H1 (cell line): ENCODE data around the gene PLA2G4E. TPM values are rescaled to one million over a fixed set of nuclear protein-coding genes. Genes with fewer than 3 reads are reported as not detected.

ENCODE experiments used
- CTCF ChIA-PET: fragments of 300-600 bp; sonication (Branson Sonifier 250); formaldehyde crosslinking; loops from one replicate; lab custom pipeline; 2021; ENCODE audit not compliant: partially characterized antibody; lab: Charles Lee
- POLR2A ChIA-PET: fragments of 300-600 bp; sonication (Branson Sonifier 250); formaldehyde crosslinking; loops from one replicate; lab custom pipeline; 2021; ENCODE audit warnings: inconsistent platforms; ENCODE audit not compliant: partially characterized antibody; lab: Charles Lee
- DNase-seq, 2 experiments: peaks; one replicate each; pipeline versions ENCODE4 v3.0.0 to v3.0.0-alpha.2; 2010 to 2022; ENCODE audit warnings: low spot score in 2 of 2, low read depth in 1 of 2, mixed read lengths in 1 of 2
- FAIRE-seq: peaks from 2 replicates; lab custom pipeline; 2011; peaks lifted over from hg19 to GRCh38; lab: Jason Lieb, UNC
- H2AFZ ChIP-seq: 2 replicates; pipeline ENCODE4 v1.8.1; 2012; ENCODE audit warnings: low read length, inconsistent platforms
- H2AK5ac ChIP-seq: 2 replicates; pipeline ENCODE4 v1.6.1; 2013; ENCODE audit warnings: low read depth, low read length
- H2BK120ac ChIP-seq: replicated peaks from 2 replicates; pipeline ENCODE3; 2013; ENCODE audit warnings: low read depth, low read length, inconsistent platforms
- H2BK12ac ChIP-seq: 2 replicates; pipeline ENCODE4 v1.6.1; 2013; ENCODE audit warnings: low read depth, low read length
- H2BK15ac ChIP-seq: 2 replicates; pipeline ENCODE4 v1.6.1; 2013; ENCODE audit warnings: low read length
- H2BK20ac ChIP-seq: 2 replicates; pipeline ENCODE4 v1.6.1; 2013; ENCODE audit warnings: low read length
- H2BK5ac ChIP-seq: 2 replicates; pipeline ENCODE4 v1.6.1; 2013; ENCODE audit warnings: low read depth, low read length
- H3K14ac ChIP-seq: 2 replicates; pipeline ENCODE4 v1.6.1; 2013; ENCODE audit warnings: inconsistent platforms; ENCODE audit not compliant: insufficient read length
- H3K18ac ChIP-seq: 2 replicates; pipeline ENCODE4 v1.6.1; 2013; ENCODE audit warnings: low read length; ENCODE audit errors: extremely low read depth
- H3K23ac ChIP-seq: 2 replicates; pipeline ENCODE4 v1.6.1; 2013; ENCODE audit warnings: inconsistent platforms; ENCODE audit not compliant: insufficient read length
- H3K23me2 ChIP-seq: 2 replicates; pipeline ENCODE4 v1.6.1; 2013; ENCODE audit warnings: low read depth, low read length
- H3K27ac ChIP-seq: 2 replicates; pipeline ENCODE4 v1.6.1; 2011; ENCODE audit warnings: low read depth, low read length, inconsistent platforms
- H3K27me3 ChIP-seq, 4 experiments: replicated peaks in 1 of 4; 1 replicate in 1 of 4; 2 replicates in 3 of 4; pipeline versions ENCODE4 v1.6.1 to v1.8.1; 2011 to 2013; ENCODE audit warnings: low read length in 3 of 4, mild to moderate bottlenecking in 3 of 4, inconsistent platforms in 2 of 4, mixed read lengths in 2 of 4, moderate library complexity in 1 of 4; ENCODE audit not compliant: control insufficient read depth in 3 of 4, insufficient read depth in 3 of 4; ENCODE audit errors: extremely low read depth in 1 of 4
- H3K36me3 ChIP-seq, 4 experiments: 2 replicates each; pipeline versions ENCODE4 v1.6.1 to v1.8.1; 2011 to 2013; ENCODE audit warnings: mild to moderate bottlenecking in 4 of 4, low read length in 3 of 4, moderate library complexity in 2 of 4, control low read depth in 1 of 4, inconsistent platforms in 1 of 4; ENCODE audit not compliant: insufficient read depth in 4 of 4, control insufficient read depth in 2 of 4
- H3K4ac ChIP-seq: replicated peaks from 2 replicates; pipeline ENCODE3; 2013; ENCODE audit warnings: low read length, low read depth, mixed read lengths, inconsistent platforms; ENCODE audit not compliant: insufficient read length
- H3K4me1 ChIP-seq, 4 experiments: replicated peaks in 1 of 4; 1 replicate in 1 of 4; 2 replicates in 3 of 4; pipeline versions ENCODE4 v1.6.1 to v1.8.1; 2011 to 2013; ENCODE audit warnings: low read length in 3 of 4, inconsistent platforms in 2 of 4, mixed read lengths in 1 of 4; ENCODE audit not compliant: insufficient read depth in 4 of 4, control insufficient read depth in 3 of 4
- H3K4me2 ChIP-seq, 2 experiments: 2 replicates each; pipeline versions ENCODE4 v1.6.1 to v1.8.1; 2011 to 2013; ENCODE audit warnings: low read depth in 2 of 2, low read length in 2 of 2, control low read depth in 1 of 2, inconsistent platforms in 1 of 2, mild to moderate bottlenecking in 1 of 2; ENCODE audit not compliant: insufficient read depth in 1 of 2
- H3K4me3 ChIP-seq, 4 experiments: fragments of 200-600, 300-600 bp in 1 of 4; sonication (generic), shearing (Covaris generic), sonication (Bioruptor Twin) in 1 of 4; 2 replicates each; pipeline versions ENCODE4 v1.5.1 to v1.8.1; 2011 to 2016; ENCODE audit warnings: low read length in 4 of 4, low read depth in 3 of 4, control low read depth in 2 of 4, inconsistent platforms in 2 of 4, mild to moderate bottlenecking in 2 of 4, mixed read lengths in 1 of 4, moderate library complexity in 1 of 4; ENCODE audit not compliant: insufficient read depth in 2 of 4; ENCODE audit errors: extremely low read depth in 1 of 4
- H3K56ac ChIP-seq: replicated peaks from 2 replicates; pipeline ENCODE3; 2013; ENCODE audit warnings: low read depth, mild to moderate bottlenecking, mixed read lengths, low read length, inconsistent platforms; ENCODE audit not compliant: insufficient read length
- H3K79me1 ChIP-seq: 2 replicates; pipeline ENCODE4 v1.6.1; 2013; ENCODE audit warnings: low read depth, low read length, control low read depth
- H3K79me2 ChIP-seq, 2 experiments: 2 replicates each; pipeline versions ENCODE4 v1.6.1 to v1.8.1; 2012 to 2013; ENCODE audit warnings: low read length in 2 of 2, mild to moderate bottlenecking in 2 of 2, inconsistent platforms in 1 of 2; ENCODE audit not compliant: insufficient read depth in 2 of 2, control insufficient read depth in 1 of 2
- H3K9ac ChIP-seq, 4 experiments: replicated peaks in 1 of 4; 1 replicate in 1 of 4; 2 replicates in 3 of 4; pipeline versions ENCODE4 v1.6.1 to v1.8.1; 2011 to 2013; ENCODE audit warnings: low read depth in 3 of 4, low read length in 3 of 4, control low read depth in 2 of 4, mild to moderate bottlenecking in 2 of 4, moderate library complexity in 2 of 4, inconsistent platforms in 1 of 4; ENCODE audit errors: extremely low read depth in 1 of 4
- H3K9me3 ChIP-seq, 2 experiments: 2 replicates each; pipeline versions ENCODE4 v1.6.1 to v1.8.1; 2012 to 2013; ENCODE audit warnings: mild to moderate bottlenecking in 2 of 2, moderate library complexity in 2 of 2, control low read depth in 1 of 2, inconsistent platforms in 1 of 2, low read depth in 1 of 2, low read length in 1 of 2, mixed read lengths in 1 of 2; ENCODE audit not compliant: insufficient read depth in 2 of 2
- H4K20me1 ChIP-seq, 2 experiments: replicated peaks in 1 of 2; 2 replicates each; pipeline versions ENCODE3 to v1.8.1; 2011 to 2013; ENCODE audit warnings: inconsistent platforms in 2 of 2, low read length in 2 of 2, mild to moderate bottlenecking in 1 of 2; ENCODE audit not compliant: insufficient read depth in 2 of 2, control insufficient read depth in 1 of 2
- H4K5ac ChIP-seq: 2 replicates; pipeline ENCODE4 v1.6.1; 2013; ENCODE audit warnings: low read length, low read depth, mixed read lengths, inconsistent platforms; ENCODE audit not compliant: insufficient read length
- H4K8ac ChIP-seq: 2 replicates; pipeline ENCODE4 v1.8.0; 2013; ENCODE audit warnings: mild to moderate bottlenecking, moderate library complexity, low read length, inconsistent platforms; ENCODE audit not compliant: insufficient read depth; ENCODE audit errors: extremely low read depth
- H4K91ac ChIP-seq: replicated peaks from 2 replicates; pipeline ENCODE3; 2013; ENCODE audit warnings: low read length, mixed read lengths, inconsistent platforms; ENCODE audit not compliant: insufficient read length
- CTBP2 ChIP-seq: IDR thresholded peaks from 2 replicates; pipeline ENCODE4 v1.7.0; 2011; ENCODE audit warnings: borderline replicate concordance, mild to moderate bottlenecking, moderate library complexity, mixed read lengths, low read length; ENCODE audit not compliant: insufficient read depth, insufficient read length
- KDM5A ChIP-seq: fragments of 200-600 bp; IDR thresholded peaks from 2 replicates; pipeline ENCODE4 v1.7.1; 2012; ENCODE audit warnings: mild to moderate bottlenecking, low read length, inconsistent platforms, mixed read lengths
- MAX ChIP-seq: IDR thresholded peaks from 2 replicates; pipeline ENCODE4 v1.6.1; 2012; ENCODE audit warnings: inconsistent platforms
- NRF1 ChIP-seq: IDR thresholded peaks from 2 replicates; pipeline ENCODE4 v1.6.1; 2011; ENCODE audit warnings: mild to moderate bottlenecking, low read depth, low read length, improper control_type of control experiment
- RNF2 ChIP-seq: fragments of 200-900, 300-1000 bp; sonication (generic); IDR thresholded peaks from 2 replicates; pipeline ENCODE4 v1.7.1; 2016; ENCODE audit warnings: borderline replicate concordance, low read depth, mild to moderate bottlenecking, antibody characterized with exemption, low read length; ENCODE audit not compliant: poor library complexity, severe bottlenecking; ENCODE audit errors: missing control alignments
- TEAD4 ChIP-seq: IDR thresholded peaks from 2 replicates; pipeline ENCODE4 v1.6.1; 2012; ENCODE audit warnings: low read depth, low read length, inconsistent platforms, mixed read lengths
- WGBS, 2 experiments: shearing (Covaris generic) in 1 of 2; methylation state at CpG; one replicate each; pipeline versions ENCODE4 v1.1.6 to v1.1.7; 2013 to 2015; ENCODE audit warnings: low lambda C conversion rate in 2 of 2, mixed read lengths in 2 of 2, inconsistent platforms in 1 of 2, low coverage in 1 of 2, missing lambda C conversion rate in 1 of 2; ENCODE audit not compliant: insufficient replicate concordance in 2 of 2, insufficient coverage in 1 of 2, insufficient read length in 1 of 2; ENCODE audit errors: extremely low coverage in 1 of 2, missing lambda C conversion rate in 1 of 2; 5-methylcytosine and 5-hydroxymethylcytosine counted together
- polyA plus RNA-seq, 7 experiments: library from polyadenylated mRNA; depleted of rRNA in 3 of 7; stranded (reverse) in 5 of 7; unstranded in 2 of 7; fragments of >200 nt in 5 of 7; fragments of 200-250 nt in 2 of 7; gene quantifications; 1 replicate in 5 of 7; 2 replicates in 1 of 7; 4 replicates in 1 of 7; pipeline versions ENCODE4 v1.2.1 to v1.2.3, GENCODE V29; 2011 to 2013; ENCODE audit warnings: missing spikeins in 2 of 7, mixed read lengths in 2 of 7
- total RNA-seq: library from RNA; stranded (reverse); fragmentation: NEBNext Ultra II Directional; extraction: Animal tissue kit (Norgen Biotek cat#: 25700); gene quantifications from 2 replicates; pipeline ENCODE4 v1.2.1, GENCODE V29; 2021

The PLA2G4E gene
- total and polyA plus RNA-seq, 2 of the 8 experiments (the other 6 are each of a cell fraction or from before 2014, with no cell fraction given), result 0.03 TPM; not detected in 1

- Histone ChIP-seq H3K23ac (no peak overlapping the region), H4K5ac (no peak overlapping the region), H3K9me3 (no peaks in the 10 kb centered on the region), H2AK5ac (no peak overlapping the region), H3K14ac (no peak overlapping the region), H4K91ac (no peak overlapping the region), H3K23me2 (no peaks in the 10 kb centered on the region), H3K56ac (no peak overlapping the region), H2BK12ac (no peak overlapping the region), H3K79me1 (no peaks in the 10 kb centered on the region), H4K20me1 (no peaks in the 10 kb centered on the region), H2BK5ac (no peak overlapping the region), H3K18ac (no peak overlapping the region), H3K4me3 (no peak overlapping the region), H3K9ac (no peak overlapping the region), H4K8ac (no peak overlapping the region; the same call in 1 of the 2 replicates), H3K27ac (no peak overlapping the region), H2BK15ac (no peak overlapping the region), H2AFZ (no peak overlapping the region), H2BK20ac (no peak overlapping the region), H3K36me3 (no peaks in the 10 kb centered on the region), H2BK120ac (no peak overlapping the region), H3K27me3 (no peaks in the 10 kb centered on the region; a peak in 2 of 7 replicates), H3K4me2 (no peak overlapping the region), H3K4me1 (no peaks in the 10 kb centered on the region), H3K4ac (no peak overlapping the region), H3K79me2 (no peaks in the 10 kb centered on the region)
- WGBS, 2 experiments, result 63 to 100% methylated on average over 2 to 5 of the region's 5 CpGs
- ChIA-PET POLR2A (no interaction called here), CTCF (interaction anchor here (0.9 to 1.4 kb wide), 2 partner anchors 48 to 51 kb away, joined by 3 read pairs; no protein-coding TSS in a partner anchor)
- DNase-seq (no peak), FAIRE-seq (no peak)
- TF ChIP-seq TEAD4 (no peak), CTBP2 (no peak), KDM5A (no peak), MAX (no peak), RNF2 (no peak), NRF1 (no peak)
Observed at GRCh38 chr15:42009474-42009873, 11.4 kb downstream of the PLA2G4E start.
